Coronary artery (tissue), 2 donors: Measurements from ENCODE around the gene ITM2C.

Source experiments
- DNase-seq: peaks from one replicate; pipeline ENCODE4 v3.0.0-alpha.2; 2017; ENCODE audit warnings: low spot score
- H3K27ac ChIP-seq, 2 donors: fragments of 200-600 bp; sonication (generic); one replicate each; pipeline ENCODE4 v1.5.1; 2016 to 2019
- H3K4me3 ChIP-seq: fragments of 200-600 bp; sonication (generic); 2 replicates; pipeline ENCODE4 v1.5.1; 2016; ENCODE audit warnings: mild to moderate bottlenecking, moderate library complexity
- CTCF ChIP-seq: fragments of 200-600 bp; sonication (generic); IDR thresholded peaks from one replicate; pipeline ENCODE4 v1.5.1; 2019; ENCODE audit warnings: antibody characterized with exemption

The ITM2C gene

GRCh38 chr2:230909841-230910545, 45.3 kb downstream of the ITM2C start:
- H3K27ac ChIP-seq: no peak overlapping the region
- no peak overlapping the region for H3K4me3 ChIP-seq
- no peak for DNase-seq
- TF ChIP-seq CTCF: no peak

- no peak for DNase-seq
- no peak for TF ChIP-seq CTCF
- no peak overlapping the region for H3K4me3 ChIP-seq
- no peak overlapping the region for H3K27ac ChIP-seq
Observed at GRCh38 chr2:230910546-230911177, 45.9 kb downstream of the ITM2C start.

GRCh38 chr2:230912046-230912445, 47.3 kb downstream of the ITM2C start:
- no peak overlapping the region for H3K27ac ChIP-seq
- no peak overlapping the region for H3K4me3 ChIP-seq
- DNase-seq: no peak
- no peak for TF ChIP-seq CTCF

GRCh38 chr2:230912724-230913123, 48.0 kb downstream of the ITM2C start:
- DNase-seq: no peak
- H3K27ac ChIP-seq: no peak overlapping the region
- no peak for TF ChIP-seq CTCF
- no peak overlapping the region for H3K4me3 ChIP-seq

- Histone ChIP-seq H3K4me3 (no peak overlapping the region), H3K27ac (no peak overlapping the region)
- no peak for TF ChIP-seq CTCF
- DNase-seq: no peak
Observed at GRCh38 chr2:230913406-230914143, 48.8 kb downstream of the ITM2C start.

GRCh38 chr2:230914886-230915285, 50.1 kb downstream of the ITM2C start:
- DNase-seq: no peak
- no peak overlapping the region for H3K27ac ChIP-seq

More at GRCh38 chr2:230914886-230915285, 50.1 kb downstream of the ITM2C start:
- no peak overlapping the region for H3K4me3 ChIP-seq
- no peak for TF ChIP-seq CTCF
